H1 (cell line): ENCODE measurements around the gene OSBP. TPM values are rescaled to one million over a fixed set of nuclear protein-coding genes. Genes with fewer than 3 reads are reported as not detected.

Experiments used
- CTCF ChIA-PET: fragments of 300-600 bp; sonication (Branson Sonifier 250); formaldehyde crosslinking; loops from one replicate; lab custom pipeline; 2021; ENCODE audit not compliant: partially characterized antibody; lab: Charles Lee
- POLR2A ChIA-PET: fragments of 300-600 bp; sonication (Branson Sonifier 250); formaldehyde crosslinking; loops from one replicate; lab custom pipeline; 2021; ENCODE audit warnings: inconsistent platforms; ENCODE audit not compliant: partially characterized antibody; lab: Charles Lee
- DNase-seq, 2 experiments: peaks; one replicate each; pipeline versions ENCODE4 v3.0.0 to v3.0.0-alpha.2; 2010 to 2022; ENCODE audit warnings: low spot score in 2 of 2, low read depth in 1 of 2, mixed read lengths in 1 of 2
- FAIRE-seq: peaks from 2 replicates; lab custom pipeline; 2011; peaks lifted over from hg19 to GRCh38; lab: Jason Lieb, UNC
- H2AFZ ChIP-seq: 2 replicates; pipeline ENCODE4 v1.8.1; 2012; ENCODE audit warnings: low read length, inconsistent platforms
- H2AK5ac ChIP-seq: 2 replicates; pipeline ENCODE4 v1.6.1; 2013; ENCODE audit warnings: low read depth, low read length
- H2BK120ac ChIP-seq: replicated peaks from 2 replicates; pipeline ENCODE3; 2013; ENCODE audit warnings: low read depth, low read length, inconsistent platforms
- H2BK12ac ChIP-seq: 2 replicates; pipeline ENCODE4 v1.6.1; 2013; ENCODE audit warnings: low read depth, low read length
- H2BK15ac ChIP-seq: 2 replicates; pipeline ENCODE4 v1.6.1; 2013; ENCODE audit warnings: low read length
- H2BK20ac ChIP-seq: 2 replicates; pipeline ENCODE4 v1.6.1; 2013; ENCODE audit warnings: low read length
- H2BK5ac ChIP-seq: 2 replicates; pipeline ENCODE4 v1.6.1; 2013; ENCODE audit warnings: low read depth, low read length
- H3K14ac ChIP-seq: 2 replicates; pipeline ENCODE4 v1.6.1; 2013; ENCODE audit warnings: inconsistent platforms; ENCODE audit not compliant: insufficient read length
- H3K18ac ChIP-seq: 2 replicates; pipeline ENCODE4 v1.6.1; 2013; ENCODE audit warnings: low read length; ENCODE audit errors: extremely low read depth
- H3K23ac ChIP-seq: 2 replicates; pipeline ENCODE4 v1.6.1; 2013; ENCODE audit warnings: inconsistent platforms; ENCODE audit not compliant: insufficient read length
- H3K23me2 ChIP-seq: 2 replicates; pipeline ENCODE4 v1.6.1; 2013; ENCODE audit warnings: low read depth, low read length
- H3K27ac ChIP-seq: 2 replicates; pipeline ENCODE4 v1.6.1; 2011; ENCODE audit warnings: low read depth, low read length, inconsistent platforms
- H3K27me3 ChIP-seq, 4 experiments: replicated peaks in 1 of 4; 1 replicate in 1 of 4; 2 replicates in 3 of 4; pipeline versions ENCODE4 v1.6.1 to v1.8.1; 2011 to 2013; ENCODE audit warnings: low read length in 3 of 4, mild to moderate bottlenecking in 3 of 4, inconsistent platforms in 2 of 4, mixed read lengths in 2 of 4, moderate library complexity in 1 of 4; ENCODE audit not compliant: control insufficient read depth in 3 of 4, insufficient read depth in 3 of 4; ENCODE audit errors: extremely low read depth in 1 of 4
- H3K36me3 ChIP-seq, 4 experiments: 2 replicates each; pipeline versions ENCODE4 v1.6.1 to v1.8.1; 2011 to 2013; ENCODE audit warnings: mild to moderate bottlenecking in 4 of 4, low read length in 3 of 4, moderate library complexity in 2 of 4, control low read depth in 1 of 4, inconsistent platforms in 1 of 4; ENCODE audit not compliant: insufficient read depth in 4 of 4, control insufficient read depth in 2 of 4
- H3K4ac ChIP-seq: replicated peaks from 2 replicates; pipeline ENCODE3; 2013; ENCODE audit warnings: low read length, low read depth, mixed read lengths, inconsistent platforms; ENCODE audit not compliant: insufficient read length
- H3K4me1 ChIP-seq, 4 experiments: replicated peaks in 1 of 4; 1 replicate in 1 of 4; 2 replicates in 3 of 4; pipeline versions ENCODE4 v1.6.1 to v1.8.1; 2011 to 2013; ENCODE audit warnings: low read length in 3 of 4, inconsistent platforms in 2 of 4, mixed read lengths in 1 of 4; ENCODE audit not compliant: insufficient read depth in 4 of 4, control insufficient read depth in 3 of 4
- H3K4me2 ChIP-seq, 2 experiments: 2 replicates each; pipeline versions ENCODE4 v1.6.1 to v1.8.1; 2011 to 2013; ENCODE audit warnings: low read depth in 2 of 2, low read length in 2 of 2, control low read depth in 1 of 2, inconsistent platforms in 1 of 2, mild to moderate bottlenecking in 1 of 2; ENCODE audit not compliant: insufficient read depth in 1 of 2
- H3K4me3 ChIP-seq, 4 experiments: fragments of 200-600, 300-600 bp in 1 of 4; sonication (generic), shearing (Covaris generic), sonication (Bioruptor Twin) in 1 of 4; 2 replicates each; pipeline versions ENCODE4 v1.5.1 to v1.8.1; 2011 to 2016; ENCODE audit warnings: low read length in 4 of 4, low read depth in 3 of 4, control low read depth in 2 of 4, inconsistent platforms in 2 of 4, mild to moderate bottlenecking in 2 of 4, mixed read lengths in 1 of 4, moderate library complexity in 1 of 4; ENCODE audit not compliant: insufficient read depth in 2 of 4; ENCODE audit errors: extremely low read depth in 1 of 4
- H3K56ac ChIP-seq: replicated peaks from 2 replicates; pipeline ENCODE3; 2013; ENCODE audit warnings: low read depth, mild to moderate bottlenecking, mixed read lengths, low read length, inconsistent platforms; ENCODE audit not compliant: insufficient read length
- H3K79me1 ChIP-seq: 2 replicates; pipeline ENCODE4 v1.6.1; 2013; ENCODE audit warnings: low read depth, low read length, control low read depth
- H3K79me2 ChIP-seq, 2 experiments: 2 replicates each; pipeline versions ENCODE4 v1.6.1 to v1.8.1; 2012 to 2013; ENCODE audit warnings: low read length in 2 of 2, mild to moderate bottlenecking in 2 of 2, inconsistent platforms in 1 of 2; ENCODE audit not compliant: insufficient read depth in 2 of 2, control insufficient read depth in 1 of 2
- H3K9ac ChIP-seq, 4 experiments: replicated peaks in 1 of 4; 1 replicate in 1 of 4; 2 replicates in 3 of 4; pipeline versions ENCODE4 v1.6.1 to v1.8.1; 2011 to 2013; ENCODE audit warnings: low read depth in 3 of 4, low read length in 3 of 4, control low read depth in 2 of 4, mild to moderate bottlenecking in 2 of 4, moderate library complexity in 2 of 4, inconsistent platforms in 1 of 4; ENCODE audit errors: extremely low read depth in 1 of 4
- H3K9me3 ChIP-seq, 2 experiments: 2 replicates each; pipeline versions ENCODE4 v1.6.1 to v1.8.1; 2012 to 2013; ENCODE audit warnings: mild to moderate bottlenecking in 2 of 2, moderate library complexity in 2 of 2, control low read depth in 1 of 2, inconsistent platforms in 1 of 2, low read depth in 1 of 2, low read length in 1 of 2, mixed read lengths in 1 of 2; ENCODE audit not compliant: insufficient read depth in 2 of 2
- H4K20me1 ChIP-seq, 2 experiments: replicated peaks in 1 of 2; 2 replicates each; pipeline versions ENCODE3 to v1.8.1; 2011 to 2013; ENCODE audit warnings: inconsistent platforms in 2 of 2, low read length in 2 of 2, mild to moderate bottlenecking in 1 of 2; ENCODE audit not compliant: insufficient read depth in 2 of 2, control insufficient read depth in 1 of 2
- H4K5ac ChIP-seq: 2 replicates; pipeline ENCODE4 v1.6.1; 2013; ENCODE audit warnings: low read length, low read depth, mixed read lengths, inconsistent platforms; ENCODE audit not compliant: insufficient read length
- H4K8ac ChIP-seq: 2 replicates; pipeline ENCODE4 v1.8.0; 2013; ENCODE audit warnings: mild to moderate bottlenecking, moderate library complexity, low read length, inconsistent platforms; ENCODE audit not compliant: insufficient read depth; ENCODE audit errors: extremely low read depth
- H4K91ac ChIP-seq: replicated peaks from 2 replicates; pipeline ENCODE3; 2013; ENCODE audit warnings: low read length, mixed read lengths, inconsistent platforms; ENCODE audit not compliant: insufficient read length
- BCL11A ChIP-seq, 2 experiments: IDR thresholded peaks; one replicate each; pipeline ENCODE4 v1.6.1; 2011; ENCODE audit warnings: low read depth in 2 of 2, low read length in 2 of 2, mild to moderate bottlenecking in 2 of 2
- CBX5 ChIP-seq: fragments of 300-800, 300-1000 bp; sonication (generic); IDR thresholded peaks from 2 replicates; pipeline ENCODE4 v1.7.1; 2016; ENCODE audit warnings: antibody characterized with exemption, low read length, low read depth
- KDM1A ChIP-seq: fragments of 200-600, 300-600 bp; sonication (generic); IDR thresholded peaks from 2 replicates; pipeline ENCODE4 v1.7.1; 2016; ENCODE audit warnings: mild to moderate bottlenecking, low read length, borderline replicate concordance
- POU5F1 ChIP-seq: IDR thresholded peaks from 2 replicates; pipeline ENCODE4 v1.6.1; 2011; ENCODE audit warnings: low read depth, mild to moderate bottlenecking, low read length, moderate library complexity
- TCF12 ChIP-seq: IDR thresholded peaks from 2 replicates; pipeline ENCODE4 v1.6.1; 2011; ENCODE audit warnings: low read depth, mild to moderate bottlenecking, low read length
- WGBS, 2 experiments: shearing (Covaris generic) in 1 of 2; methylation state at CpG; one replicate each; pipeline versions ENCODE4 v1.1.6 to v1.1.7; 2013 to 2015; ENCODE audit warnings: low lambda C conversion rate in 2 of 2, mixed read lengths in 2 of 2, inconsistent platforms in 1 of 2, low coverage in 1 of 2, missing lambda C conversion rate in 1 of 2; ENCODE audit not compliant: insufficient replicate concordance in 2 of 2, insufficient coverage in 1 of 2, insufficient read length in 1 of 2; ENCODE audit errors: extremely low coverage in 1 of 2, missing lambda C conversion rate in 1 of 2; 5-methylcytosine and 5-hydroxymethylcytosine counted together
- polyA plus RNA-seq, 7 experiments: library from polyadenylated mRNA; depleted of rRNA in 3 of 7; stranded (reverse) in 5 of 7; unstranded in 2 of 7; fragments of >200 nt in 5 of 7; fragments of 200-250 nt in 2 of 7; gene quantifications; 1 replicate in 5 of 7; 2 replicates in 1 of 7; 4 replicates in 1 of 7; pipeline versions ENCODE4 v1.2.1 to v1.2.3, GENCODE V29; 2011 to 2013; ENCODE audit warnings: missing spikeins in 2 of 7, mixed read lengths in 2 of 7
- total RNA-seq: library from RNA; stranded (reverse); fragmentation: NEBNext Ultra II Directional; extraction: Animal tissue kit (Norgen Biotek cat#: 25700); gene quantifications from 2 replicates; pipeline ENCODE4 v1.2.1, GENCODE V29; 2021
- TF ChIP-seq, protein P1 (sequence below): IDR thresholded peaks from 2 replicates; pipeline ENCODE4 v1.6.1; 2012; ENCODE audit warnings: low read length, inconsistent platforms

The OSBP gene
- total and polyA plus RNA-seq, 2 of the 8 experiments (the other 6 are each of a cell fraction or from before 2014, with no cell fraction given) = 13.2 to 43.1 TPM

- Histone ChIP-seq H4K5ac (no peak overlapping the region), H3K9ac (peak overlapping the region; percentile 31 to 71 (median 44); a peak in 5 of 7 replicates), H2BK20ac (no peak overlapping the region), H3K27me3 (no peaks in the 10 kb centered on the region; a peak in 1 of 7 replicates), H3K56ac (no peak overlapping the region), H3K23me2 (peaks cover 14% of the 10 kb centered on the region; the same call in 1 of the 2 replicates), H2BK5ac (peak overlapping the region; percentile 60; the same call in 1 of the 2 replicates), H3K4me3 (peak overlapping the region; percentile 86 to 94 (median 90)), H3K79me1 (no peaks in the 10 kb centered on the region), H3K27ac (no peak overlapping the region), H3K9me3 (no peaks in the 10 kb centered on the region), H4K8ac (no peak overlapping the region), H3K36me3 (no peaks in the 10 kb centered on the region), H3K4me2 (peak overlapping the region; percentile 73 to 91), H2BK120ac (no peak overlapping the region), H4K20me1 (no peaks in the 10 kb centered on the region), H2BK12ac (peak overlapping the region; percentile 69; the same call in 1 of the 2 replicates), H2AK5ac (no peak overlapping the region), H3K23ac (no peak overlapping the region), H3K79me2 (no peaks in the 10 kb centered on the region), H4K91ac (no peak overlapping the region), H3K4me1 (peaks cover 2 to 5% (median 3%) of the 10 kb centered on the region in 4 experiments; a peak in 6 of 7 replicates), H3K4ac (no peak overlapping the region), H3K14ac (no peak overlapping the region), H3K18ac (0 out of 2 replicates have a peak overlapping the region, but pooled peaks have one; percentile 38), H2AFZ (peak overlapping the region; percentile 95), H2BK15ac (no peak overlapping the region)
- ChIA-PET POLR2A (interaction anchor here (1.5 to 3.9 kb wide), 2 partner anchors 11 to 108 kb away, joined by 3 to 19 read pairs; partner anchors contain the start of gene PATL1), CTCF (no interaction called here)
- WGBS, 2 experiments = 6% methylated on average over 24 of the region's 40 CpGs; no CpG with 5 or more reads in 1 of the 2 experiments
- DNase-seq = peak; percentile 70 to 76
- FAIRE-seq = no peak
- no peak for TF ChIP-seq CBX5
- TF ChIP-seq, protein P1, sequence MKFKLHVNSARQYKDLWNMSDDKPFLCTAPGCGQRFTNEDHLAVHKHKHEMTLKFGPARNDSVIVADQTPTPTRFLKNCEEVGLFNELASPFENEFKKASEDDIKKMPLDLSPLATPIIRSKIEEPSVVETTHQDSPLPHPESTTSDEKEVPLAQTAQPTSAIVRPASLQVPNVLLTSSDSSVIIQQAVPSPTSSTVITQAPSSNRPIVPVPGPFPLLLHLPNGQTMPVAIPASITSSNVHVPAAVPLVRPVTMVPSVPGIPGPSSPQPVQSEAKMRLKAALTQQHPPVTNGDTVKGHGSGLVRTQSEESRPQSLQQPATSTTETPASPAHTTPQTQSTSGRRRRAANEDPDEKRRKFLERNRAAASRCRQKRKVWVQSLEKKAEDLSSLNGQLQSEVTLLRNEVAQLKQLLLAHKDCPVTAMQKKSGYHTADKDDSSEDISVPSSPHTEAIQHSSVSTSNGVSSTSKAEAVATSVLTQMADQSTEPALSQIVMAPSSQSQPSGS = no peak
- no peak for TF ChIP-seq TCF12
- no peak for TF ChIP-seq POU5F1
- no peak for TF ChIP-seq BCL11A (IDR thresholded peaks at IDR 0.05; ENCODE audit: low read depth in 2 of 2, low read length in 2 of 2)
- no peak for TF ChIP-seq KDM1A
Observed at GRCh38 chr11:59560702-59561473, 54.7 kb downstream of the OSBP start.
